GM18511 (cell line): ENCODE measurements around the gene MECP2.

Experiments used
- ATAC-seq: cut with Tn5 transposase; IDR thresholded peaks from one replicate; pipeline ENCODE4 v1.9.1; 2021; ENCODE audit warnings: mild to moderate bottlenecking, moderate library complexity; ENCODE audit not compliant: unreplicated experiment

MECP2 gene

DNA sequence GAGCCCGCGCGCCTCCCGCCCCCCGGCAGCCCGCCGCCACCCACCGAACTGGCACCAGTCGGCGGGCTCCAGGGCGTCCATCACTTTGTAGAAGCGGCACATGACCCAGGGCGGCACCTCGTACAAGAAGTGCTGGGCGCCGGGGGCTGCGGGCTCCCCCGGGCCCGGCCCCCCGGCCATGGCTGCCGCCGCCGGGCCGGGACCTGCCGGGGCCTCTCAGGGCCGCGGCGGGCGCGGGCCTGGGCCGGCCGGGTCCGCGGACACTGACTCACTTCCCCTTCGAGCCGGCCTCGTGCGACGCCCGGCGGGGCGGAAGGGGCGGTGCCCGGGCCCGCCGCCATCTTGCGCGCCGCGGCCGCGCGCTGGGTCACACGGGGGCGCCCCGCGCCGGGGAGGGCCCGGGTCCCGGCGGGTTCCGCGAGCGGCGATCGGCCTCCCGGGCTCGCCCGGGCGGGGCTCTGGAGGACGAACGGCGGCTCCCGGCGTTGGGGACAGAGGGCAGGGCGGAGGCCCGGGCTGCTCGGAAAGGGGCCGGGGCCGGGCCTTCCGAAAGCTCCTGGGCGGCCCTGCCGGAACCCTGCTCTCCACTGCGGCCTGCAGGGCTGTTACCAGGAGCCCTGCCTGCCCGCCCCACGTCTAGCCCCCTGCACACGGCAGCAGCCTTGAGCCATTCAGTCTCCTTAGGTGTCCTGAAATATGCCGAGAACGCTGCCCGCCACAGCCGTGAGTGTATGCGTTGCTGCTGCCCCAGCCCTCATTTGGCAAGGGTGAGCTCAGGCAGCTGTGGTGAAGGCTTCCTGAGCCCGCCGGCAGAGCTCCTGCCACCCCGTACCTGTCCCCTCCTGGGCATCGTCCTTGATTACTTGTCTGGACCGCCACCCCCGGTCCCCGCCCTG, 77.6 kb downstream of the MECP2 start, which contains the start of gene IRAK1:
IRAK1 (minus strand) TSS at position 270 of the 896 bp plus-strand sequence; CDS start at position 180, 90 bp downstream.
- peak; percentile 69 for ATAC-seq

DNA sequence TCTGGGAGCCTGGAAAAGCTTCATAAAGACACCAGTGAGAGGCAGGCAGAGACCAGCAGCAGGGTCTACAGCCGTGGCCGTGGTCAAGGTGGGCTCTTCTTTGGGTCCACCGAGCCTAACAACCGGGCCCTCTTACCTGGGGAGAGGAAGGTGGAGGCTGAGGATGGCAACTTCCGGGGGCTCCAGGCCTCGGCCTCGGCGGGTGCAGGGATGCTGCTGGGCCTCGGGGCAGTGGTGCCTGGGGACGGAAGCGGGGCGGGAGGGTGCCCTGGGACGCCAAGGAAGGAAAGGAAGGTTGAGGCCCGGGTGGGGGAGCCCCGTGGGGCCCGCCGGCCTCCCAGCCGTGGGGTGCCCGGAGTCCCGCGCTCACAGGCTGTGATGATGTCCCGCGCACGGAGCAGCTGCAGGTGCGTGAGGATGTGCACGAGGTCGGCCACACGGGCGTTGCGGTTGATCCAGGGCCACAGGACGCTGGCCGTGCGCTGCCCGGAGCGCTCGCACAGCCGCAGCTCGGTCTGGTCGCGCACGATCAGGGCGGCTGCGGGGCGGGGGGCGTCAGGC, 78.4 kb downstream of the MECP2 start:
- no peak for ATAC-seq

DNA sequence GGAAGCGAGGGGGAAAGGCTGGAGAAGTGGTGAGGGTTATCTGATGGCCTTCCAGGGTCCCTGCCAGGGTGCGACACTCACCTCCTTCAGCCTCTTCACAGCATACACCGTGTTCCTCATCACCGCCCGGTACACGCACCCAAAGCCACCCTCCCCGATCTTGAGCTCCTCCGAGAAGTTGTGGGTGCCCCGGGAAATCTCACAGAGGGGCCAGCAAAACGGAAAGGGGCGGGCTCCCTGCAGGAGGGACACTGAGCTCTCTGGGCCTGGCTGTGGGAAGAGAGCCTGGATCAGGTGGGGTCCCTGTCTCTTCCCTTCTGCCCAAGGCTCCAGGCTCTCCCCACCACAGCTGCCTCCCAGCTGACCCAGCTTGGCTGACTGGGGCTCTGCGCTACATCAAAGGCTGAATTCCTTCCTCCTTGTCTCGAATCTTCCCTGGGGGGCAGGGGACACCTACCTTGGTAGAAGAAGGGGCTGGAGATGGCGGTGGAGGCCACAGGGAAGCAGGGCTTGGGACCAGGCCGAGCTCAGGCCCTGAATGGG, 78.9 kb downstream of the MECP2 start:
- no peak for ATAC-seq

DNA sequence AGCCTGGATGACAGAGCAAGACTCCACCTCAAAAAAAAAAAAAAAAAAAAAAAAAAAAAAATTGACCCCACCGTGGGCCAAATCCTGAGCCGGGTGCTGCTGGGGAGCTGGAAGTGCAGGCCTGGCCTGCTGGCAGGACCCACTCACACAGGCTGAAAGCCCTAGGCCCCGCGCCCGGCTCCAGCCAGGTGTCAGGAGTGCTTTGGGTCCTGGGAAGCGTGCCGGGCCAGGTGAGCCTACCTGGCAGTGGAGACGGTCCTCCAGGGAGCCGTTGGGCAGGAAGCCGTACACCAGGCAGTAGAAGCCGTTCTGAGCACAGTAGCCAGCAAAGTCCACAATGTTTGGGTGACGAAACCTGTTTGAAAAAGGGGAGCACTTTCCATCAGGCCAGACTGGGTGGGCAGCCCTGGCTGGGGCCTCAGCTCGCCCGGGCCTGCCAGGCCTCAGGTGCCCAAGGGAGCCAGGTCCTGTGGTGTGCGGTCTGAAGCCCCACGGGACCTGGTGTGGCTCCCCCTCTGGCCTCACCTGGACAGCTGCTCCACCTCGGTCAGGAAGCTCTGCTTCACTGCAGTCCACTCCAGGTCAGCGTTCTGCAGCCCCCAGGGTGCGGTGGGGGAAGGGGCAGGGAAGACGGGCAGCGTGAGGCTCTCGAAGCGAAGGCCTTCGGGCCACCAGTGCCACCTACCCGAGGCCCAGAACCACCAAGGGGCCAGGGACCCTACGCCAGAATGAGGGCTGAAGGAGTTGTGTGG, 79.6 kb downstream of the MECP2 start:
- no peak for ATAC-seq

DNA sequence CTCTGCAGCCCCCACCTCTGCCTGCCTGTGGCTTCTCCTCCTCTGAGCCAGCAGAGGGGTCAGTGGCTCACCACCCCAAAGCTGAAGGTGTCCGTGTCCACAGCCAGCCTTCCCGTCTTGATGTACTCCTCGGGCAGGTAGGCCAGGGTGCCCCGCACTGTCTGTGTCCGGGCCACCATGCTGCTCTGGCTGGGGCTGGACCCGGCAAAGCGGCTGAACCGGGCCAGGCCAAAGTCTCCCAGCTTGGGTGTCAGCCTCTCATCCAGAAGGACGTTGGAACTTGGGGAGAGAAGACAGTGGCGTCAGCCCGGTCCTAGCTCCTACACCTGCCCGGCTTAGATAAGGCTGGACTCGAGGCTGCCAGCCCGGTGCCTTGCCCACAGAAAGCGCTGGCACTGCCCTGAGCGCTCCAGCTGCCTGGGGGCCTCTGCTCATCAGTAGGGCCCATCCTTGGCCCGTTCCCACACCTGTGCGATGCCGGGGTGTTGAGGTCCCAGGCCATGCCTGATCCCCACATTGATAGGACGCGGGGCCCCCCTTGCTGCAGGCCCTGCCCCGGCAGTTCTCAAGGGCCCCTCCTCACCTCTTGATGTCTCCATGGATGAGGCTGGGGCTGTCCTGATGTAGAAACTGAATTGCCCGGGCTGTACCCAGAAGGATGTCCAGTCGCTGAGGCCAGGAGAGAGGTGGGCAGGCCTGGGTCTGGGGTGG, 81.0 kb downstream of the MECP2 start:
- no peak for ATAC-seq

DNA sequence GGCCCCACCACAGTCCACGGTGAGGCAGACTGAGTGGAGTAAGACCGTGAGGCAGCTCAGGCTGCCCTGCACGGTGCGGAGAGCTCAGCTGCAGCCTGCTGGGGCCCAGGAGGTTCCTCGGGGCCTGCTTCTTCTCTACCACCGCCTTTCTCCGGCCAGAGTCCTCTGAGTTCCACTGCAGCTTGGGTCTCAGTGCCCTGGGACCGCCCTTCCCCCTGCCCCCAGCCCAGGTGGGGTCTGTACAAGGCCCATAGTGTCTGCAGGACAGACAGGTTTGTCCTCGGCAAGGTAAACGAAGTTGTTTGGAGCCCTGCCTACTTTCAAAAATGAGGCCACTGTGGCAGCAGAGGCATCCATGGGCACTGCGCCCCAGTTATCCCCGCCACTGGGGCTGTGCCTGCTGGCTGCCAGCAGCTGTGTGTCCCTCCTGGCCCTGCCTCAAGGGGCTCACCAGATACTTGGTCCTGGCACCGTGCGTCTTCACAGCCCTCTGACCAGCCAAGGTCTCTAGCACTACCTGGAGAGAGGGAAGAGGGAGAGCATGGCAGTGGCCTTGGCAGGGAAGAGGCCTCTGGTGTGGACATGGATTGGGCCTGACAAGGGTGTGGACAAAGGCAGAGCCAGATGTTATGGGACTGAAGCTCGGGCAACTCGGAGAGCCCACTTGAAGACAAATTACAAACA, 81.8 kb downstream of the MECP2 start:
- no peak for ATAC-seq

DNA sequence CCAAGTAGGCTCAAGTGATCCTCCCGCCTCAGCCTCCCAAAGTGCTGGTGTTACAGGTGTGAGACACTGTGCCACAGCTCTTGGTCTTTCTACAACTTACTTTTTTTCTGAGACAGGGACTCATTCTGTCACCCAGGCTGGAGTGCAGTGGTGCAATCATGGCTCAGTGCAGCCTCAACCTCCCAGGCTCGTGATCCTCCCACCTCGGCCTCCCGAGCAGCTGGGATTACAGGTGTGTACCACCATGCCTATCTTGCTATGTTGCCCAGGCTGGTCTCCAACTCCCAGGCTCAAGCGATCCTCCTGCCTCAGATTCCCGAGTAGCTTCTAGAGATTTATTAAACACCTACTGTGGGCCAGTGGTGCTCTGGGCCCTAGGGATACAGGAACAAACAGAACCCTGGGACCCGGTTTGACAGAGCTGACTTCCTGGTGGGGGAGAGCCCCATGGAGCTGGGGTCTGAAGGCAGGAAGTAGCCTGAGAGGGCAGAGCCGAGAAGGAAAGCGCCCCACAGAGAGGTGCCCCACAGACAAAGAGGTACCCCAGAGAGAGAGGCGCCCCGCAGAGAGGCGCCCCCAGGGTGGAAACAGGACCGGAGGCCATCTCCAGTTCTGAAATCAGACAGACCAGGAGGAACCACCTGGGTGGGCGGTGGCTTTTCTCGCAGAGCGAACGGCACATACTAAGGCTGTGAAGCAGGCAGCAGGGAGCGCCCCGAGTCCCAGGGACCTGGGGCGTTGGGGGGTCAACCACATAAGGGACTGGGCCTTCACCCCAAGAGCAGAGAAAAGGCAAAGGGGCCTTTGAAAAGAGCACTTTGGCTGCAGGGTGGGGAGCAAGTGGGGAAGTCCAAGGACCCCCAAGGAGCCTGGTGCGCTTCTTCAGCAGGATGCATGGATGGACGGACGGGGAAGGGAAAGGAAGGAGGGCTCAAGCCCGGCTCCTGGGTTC, 82.8 kb downstream of the MECP2 start:
- no peak for ATAC-seq

DNA sequence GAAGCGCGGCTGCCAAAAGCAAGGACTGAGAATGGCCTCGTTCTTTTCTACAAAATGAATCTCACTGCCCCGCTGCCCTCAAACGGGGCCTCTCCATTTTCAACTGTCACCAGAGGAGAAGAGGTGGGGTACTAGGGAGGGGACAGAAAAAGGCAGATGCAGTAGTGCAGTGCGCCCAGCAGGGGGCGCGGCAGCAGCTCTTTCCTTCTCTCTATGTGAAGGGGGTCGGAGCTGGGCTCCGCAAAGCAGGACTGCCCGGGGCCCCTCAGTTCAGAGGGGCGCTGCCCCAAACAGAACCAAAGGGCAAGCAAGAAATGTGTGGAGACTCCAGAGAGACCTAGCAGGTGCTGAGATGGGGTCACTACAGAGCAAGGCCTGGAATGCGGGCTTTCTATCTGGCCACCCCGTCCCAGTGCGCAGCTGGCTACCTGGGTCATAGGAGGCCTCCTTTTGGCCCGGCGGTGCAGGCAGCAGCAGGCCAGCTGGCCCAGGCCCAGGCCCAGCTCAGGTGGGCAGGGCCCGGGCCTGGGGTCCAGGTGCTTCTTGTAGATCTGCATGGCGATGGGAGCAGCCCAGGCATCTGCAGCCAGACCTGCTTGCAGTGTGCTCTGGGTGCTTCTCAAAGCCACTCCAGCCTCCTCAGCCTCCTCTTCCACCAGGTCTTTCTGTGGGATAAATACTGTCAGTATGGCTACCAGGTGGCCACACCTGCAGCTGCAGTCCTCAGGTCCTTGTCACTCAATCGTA, 83.7 kb downstream of the MECP2 start:
- no peak for ATAC-seq

DNA sequence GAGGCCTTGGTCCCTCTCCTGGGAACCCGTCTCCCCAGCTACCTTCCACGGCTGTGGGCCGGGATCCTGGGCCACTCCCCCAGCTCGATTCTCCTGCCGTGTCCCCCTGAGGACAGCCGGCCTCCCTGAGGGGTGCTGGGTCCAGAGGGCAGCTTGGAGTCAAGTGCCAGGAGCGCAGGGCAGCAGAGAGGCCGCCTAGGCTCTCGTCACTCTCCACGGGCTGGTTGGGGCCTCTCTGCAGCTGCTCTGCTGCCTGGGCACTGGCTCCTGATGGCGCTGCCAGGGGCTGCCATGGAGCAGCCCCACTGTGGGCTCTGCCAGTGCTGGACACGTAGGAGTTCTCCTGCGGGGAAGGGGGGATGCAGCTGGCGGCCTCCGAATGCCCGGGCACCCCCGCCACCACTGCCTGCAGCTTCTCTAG, 84.5 kb downstream of the MECP2 start:
- no peak for ATAC-seq

DNA sequence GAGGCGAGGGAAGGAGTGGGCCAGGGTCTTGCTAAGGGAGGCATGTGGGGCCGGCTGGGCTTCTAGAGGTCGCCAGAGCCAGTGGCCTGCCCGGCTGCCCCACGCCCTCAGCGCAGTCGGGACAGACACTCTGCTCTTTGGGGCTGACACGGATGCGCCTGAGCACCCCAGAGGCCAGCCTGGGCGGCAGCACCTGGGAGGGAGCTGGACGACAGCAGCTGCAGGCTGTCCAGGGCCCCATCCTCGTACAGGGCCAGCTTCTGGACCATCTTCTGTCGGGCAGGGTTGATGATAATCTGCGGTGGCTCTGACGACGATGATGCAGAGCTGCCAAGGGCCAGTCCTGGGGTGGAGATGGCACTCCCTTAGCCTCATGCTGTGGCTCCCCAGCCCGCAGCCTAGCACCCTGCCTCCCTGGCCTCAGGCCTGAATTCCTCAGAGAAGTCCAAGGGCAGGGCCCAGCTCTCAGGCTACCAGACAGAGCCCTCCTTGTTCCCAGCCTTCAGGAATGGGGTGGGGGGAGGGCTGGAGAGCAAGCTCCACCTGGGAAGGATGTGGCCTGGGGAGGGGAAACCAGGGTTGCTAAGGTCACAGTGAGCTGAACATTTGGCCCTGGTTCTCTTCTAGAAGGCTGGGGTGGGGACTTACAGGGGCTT, 85.1 kb downstream of the MECP2 start:
- ATAC-seq = no peak

DNA sequence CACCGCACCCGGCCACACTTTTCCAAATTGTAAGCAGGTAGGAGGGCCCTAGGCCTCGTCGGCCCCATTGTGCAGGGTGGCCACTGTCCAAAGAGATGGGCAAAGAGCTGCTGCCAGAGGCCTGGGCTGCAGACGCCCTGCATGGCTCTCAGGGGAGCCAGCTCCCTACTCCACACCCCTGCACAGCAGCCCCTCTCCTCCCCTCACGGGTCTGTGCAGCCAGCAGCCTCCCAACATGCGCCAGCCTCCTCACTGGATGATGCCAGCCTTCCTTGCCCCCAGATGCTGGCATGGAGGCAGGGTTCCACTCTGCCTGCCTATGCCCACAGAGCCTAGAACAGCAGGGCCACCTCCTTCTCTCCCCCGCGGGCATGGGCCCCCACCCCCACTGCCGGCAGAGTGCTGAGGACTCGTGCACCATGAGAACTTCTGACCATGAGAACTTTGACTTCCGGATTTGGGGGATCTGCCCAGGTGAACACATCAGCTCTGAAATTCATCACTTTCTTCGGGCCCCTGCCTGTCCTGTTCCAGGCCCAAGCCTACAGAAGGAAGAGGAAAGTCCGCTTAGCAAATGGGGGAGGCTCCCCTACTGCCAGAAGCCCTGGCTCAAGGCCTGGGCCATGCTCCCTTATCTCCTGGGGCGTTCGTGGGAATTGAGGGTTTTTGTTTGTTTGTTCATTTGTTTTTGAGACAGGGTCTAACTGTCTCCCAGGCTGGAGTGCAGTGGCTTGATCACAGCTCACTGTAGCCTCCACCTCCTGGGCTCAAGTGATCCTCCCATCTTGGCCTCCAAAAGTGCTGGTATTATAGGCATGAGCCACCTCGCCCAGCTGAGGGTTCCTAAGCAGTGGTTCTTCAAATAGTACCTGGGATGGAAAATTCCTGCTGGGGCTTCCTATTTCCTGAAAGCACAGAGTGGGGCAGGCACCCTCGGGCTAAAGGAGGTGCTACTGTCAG, 85.9 kb downstream of the MECP2 start:
- ATAC-seq = no peak

DNA sequence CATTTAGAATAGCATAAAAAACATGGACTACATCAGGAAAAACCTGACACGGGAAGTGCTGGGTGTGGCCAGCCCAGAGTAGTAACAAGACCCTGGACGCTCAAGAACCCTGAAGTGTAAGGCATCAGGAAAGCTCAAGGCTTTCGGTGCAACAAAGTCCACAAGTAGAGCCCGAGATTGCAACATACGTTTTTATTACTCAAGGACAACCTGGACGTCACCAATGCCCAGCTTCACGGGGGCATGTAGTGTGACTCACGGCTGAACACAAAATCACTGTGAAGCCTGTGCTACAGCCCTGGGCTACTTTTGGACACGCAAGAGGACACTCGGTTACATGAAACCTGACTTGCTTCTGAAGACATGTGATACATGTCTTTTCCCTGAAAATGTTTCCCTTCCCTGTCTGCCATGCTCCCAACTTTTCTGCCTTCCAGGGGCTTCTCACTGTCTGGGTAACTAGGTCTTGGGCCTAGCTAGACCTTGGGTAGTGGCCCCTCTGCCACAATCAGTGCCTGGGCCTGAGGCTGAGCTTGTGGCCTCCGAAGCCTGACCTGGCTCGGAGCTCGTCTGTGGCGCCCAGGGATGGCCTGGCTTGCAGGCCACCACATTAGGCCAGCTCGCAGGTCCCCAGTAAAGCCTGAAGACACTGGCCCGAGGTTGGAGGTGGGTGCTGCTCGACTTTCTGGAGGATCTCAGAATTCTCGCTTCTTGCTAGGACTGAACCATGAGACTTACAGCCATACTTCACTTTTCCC, 87.0 kb downstream of the MECP2 start:
- ATAC-seq = no peak

DNA sequence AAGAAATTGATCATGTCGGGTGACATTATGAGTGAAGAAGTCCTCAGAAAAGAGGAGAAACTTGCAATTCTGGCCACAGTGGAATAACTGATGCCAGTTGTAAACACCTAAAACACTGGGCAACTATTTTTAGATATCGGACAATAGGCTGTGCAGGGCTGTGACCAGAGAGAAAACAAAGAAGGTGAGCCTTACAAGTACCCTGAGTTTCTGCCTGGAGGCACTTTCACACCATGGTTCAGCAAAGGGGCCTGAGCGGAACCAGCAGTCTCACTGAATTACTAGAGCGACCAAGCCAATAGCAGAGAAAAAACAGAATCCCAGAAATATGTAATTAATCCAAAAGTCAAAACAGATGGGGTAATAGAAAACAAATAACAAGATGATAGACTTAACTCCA, 89.0 kb downstream of the MECP2 start:
- ATAC-seq = no peak

DNA sequence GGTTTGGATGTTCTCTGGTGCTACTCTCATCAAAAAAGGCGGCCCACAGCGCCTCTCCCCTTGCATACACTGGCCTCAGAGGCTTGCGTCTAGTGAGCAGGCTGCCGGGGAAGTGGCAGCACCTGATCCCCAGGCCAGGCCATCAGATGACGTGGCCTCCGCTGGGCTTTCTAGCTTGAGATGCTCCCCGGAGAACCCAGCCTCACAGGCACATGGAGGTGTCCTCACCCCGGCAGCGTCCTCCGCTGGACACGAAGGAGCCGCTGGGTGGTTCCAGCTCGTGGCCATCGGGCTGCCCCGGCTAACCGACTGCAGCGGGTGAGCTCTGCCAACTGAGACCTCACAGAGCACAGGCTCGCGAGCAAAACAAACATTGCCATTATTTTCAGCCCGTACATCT, 90.6 kb downstream of the MECP2 start:
- ATAC-seq = no peak

DNA sequence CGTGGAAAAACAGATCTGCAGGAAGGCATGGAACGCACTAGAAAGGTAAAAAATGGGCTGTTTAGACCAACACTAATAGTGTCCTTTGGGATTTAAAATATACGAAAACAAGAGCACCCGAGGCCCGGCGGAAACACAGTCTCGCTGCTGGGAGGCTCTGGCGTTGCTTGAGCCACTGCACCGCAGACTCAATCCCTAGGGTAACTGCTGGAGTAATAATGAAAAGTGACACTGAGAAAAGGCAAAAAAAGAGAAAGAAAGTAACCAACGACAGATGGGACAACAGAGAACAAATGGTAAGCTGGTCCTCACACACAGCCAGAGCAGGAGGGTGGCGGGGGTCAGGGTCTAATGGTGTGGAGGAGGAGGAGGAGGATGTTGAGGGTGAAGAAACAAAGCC, 93.2 kb downstream of the MECP2 start:
- no peak for ATAC-seq

DNA sequence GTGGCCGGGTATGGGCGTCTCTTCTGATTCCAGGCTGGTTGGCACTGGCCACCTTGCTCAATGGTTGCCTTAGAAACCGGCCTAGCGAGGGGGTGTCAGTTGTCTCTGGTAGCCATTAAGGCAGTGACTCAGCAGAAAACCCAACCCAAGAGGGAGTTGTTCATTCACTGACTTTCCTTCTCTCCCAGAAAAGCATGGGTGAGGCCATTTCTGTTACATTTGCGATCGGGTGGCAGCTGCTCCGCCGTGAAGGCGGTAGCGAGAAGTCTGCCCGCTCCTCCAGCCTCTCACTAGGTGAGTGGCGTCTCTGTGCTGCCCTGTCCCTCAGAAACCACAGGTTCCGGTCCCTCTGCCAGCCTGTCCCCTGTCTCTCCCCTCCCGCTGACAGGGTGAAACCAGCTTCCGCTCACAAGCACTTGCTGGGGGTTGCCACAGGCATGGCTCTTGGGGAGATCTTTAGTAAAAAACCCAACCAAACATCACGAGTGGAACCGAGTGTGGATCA, 95.2 kb downstream of the MECP2 start:
- peak; percentile 65 for ATAC-seq
